HG03139 (cell line): ENCODE results near the gene GDF7.

Experiments used
- ATAC-seq: cut with Tn5 transposase; IDR thresholded peaks from one replicate; pipeline ENCODE4 v1.9.1; 2021; ENCODE audit not compliant: unreplicated experiment

The GDF7 gene

DNA sequence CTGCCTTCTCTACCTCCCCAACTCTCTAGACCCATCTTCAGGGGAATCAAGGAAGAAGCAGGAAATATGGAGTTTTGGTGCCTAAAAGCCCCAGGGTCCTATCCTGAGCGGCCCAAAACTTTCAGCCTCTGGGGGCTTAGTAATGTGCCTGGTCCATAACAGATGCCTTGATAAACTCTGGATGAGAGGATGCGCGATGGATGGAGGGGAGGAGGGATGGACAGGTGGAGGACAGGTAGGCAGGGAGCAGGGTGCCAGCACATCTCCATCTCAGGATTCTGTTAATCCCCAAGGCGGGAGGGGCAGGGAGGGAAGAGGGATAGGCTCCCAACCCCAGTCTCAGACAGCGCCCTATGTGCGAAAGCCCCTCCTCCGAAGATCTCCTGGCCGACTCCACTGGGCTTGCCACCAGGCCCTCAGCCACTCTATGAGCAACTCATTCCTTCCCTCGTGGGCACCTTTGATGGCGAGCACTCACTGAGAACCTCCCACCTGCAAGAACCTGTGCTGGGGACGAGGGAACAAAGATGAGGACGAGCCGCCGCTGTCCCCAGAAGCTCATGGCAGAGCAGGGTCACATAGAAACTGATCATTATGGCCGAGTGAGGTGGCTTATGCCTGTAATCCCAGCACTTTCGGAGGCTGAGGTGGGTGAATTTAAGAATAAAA is 39.1 kb upstream of the GDF7 start:
- ATAC-seq, result no peak

DNA sequence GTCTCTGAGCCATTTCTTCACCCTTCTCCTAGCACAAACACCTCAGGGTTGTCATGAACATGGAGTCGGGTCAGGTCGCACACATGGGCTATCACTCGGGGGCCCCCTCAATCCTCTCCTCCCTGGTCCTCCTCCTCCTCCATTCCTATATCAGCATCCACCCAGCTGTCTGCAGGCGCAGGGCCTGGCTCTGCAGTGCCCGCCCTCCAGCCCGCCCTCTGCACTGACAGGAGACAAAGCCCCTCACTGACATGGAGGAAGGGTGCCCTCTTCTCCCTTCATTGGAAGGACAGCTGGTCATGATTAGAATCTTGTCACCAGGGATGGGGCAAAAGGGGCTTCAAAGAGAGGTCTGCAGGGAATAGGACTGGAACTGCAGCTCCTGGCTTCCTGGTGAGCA is 37.8 kb upstream of the GDF7 start:
- no peak for ATAC-seq

DNA sequence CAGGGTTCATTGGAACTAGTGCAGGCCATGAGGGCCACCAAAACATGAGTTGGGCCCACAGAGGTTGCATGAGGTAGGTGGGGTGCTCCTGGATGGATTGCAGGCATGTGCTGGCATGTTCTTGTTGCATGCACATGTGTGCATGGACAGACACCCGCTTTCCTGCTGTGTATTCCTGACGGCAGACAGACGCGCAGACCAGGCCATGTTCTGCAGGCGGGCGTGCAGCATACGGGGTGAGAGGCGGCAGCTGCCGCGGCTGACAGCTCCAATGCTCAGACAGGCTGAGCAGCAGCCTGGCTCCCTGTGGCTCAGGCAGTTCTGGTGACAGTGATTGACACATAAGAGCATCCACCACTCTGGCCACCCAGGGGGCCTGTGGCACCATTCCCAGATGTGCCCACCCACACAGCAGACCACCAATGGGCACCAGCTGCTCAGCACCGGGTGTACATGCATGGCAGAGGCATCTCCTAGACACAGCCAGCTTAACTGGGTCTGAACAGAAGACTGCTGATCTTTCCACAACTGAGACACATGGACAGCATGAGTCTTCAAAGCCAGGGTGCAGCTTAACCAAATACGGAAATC is 37.3 kb upstream of the GDF7 start:
- no peak for ATAC-seq

DNA sequence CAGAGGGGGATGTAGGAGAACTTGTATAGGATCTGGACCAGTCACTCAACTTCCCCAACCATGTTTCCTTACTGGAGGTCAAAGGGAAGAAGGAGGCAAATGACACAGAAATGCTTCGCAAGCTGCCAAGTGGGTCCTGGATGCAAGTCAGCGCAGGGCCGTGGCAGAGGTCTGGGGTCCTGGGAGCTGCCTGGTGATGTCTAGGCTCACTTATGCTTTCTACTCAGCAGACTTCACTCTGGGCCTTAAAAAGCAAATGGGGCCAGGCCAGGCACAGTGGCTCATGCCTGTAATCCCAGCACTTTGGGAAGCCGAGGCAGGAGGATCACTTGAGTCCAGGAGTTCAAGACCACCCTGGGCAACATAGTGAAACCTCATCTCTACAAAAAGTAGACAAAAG is 36.0 kb upstream of the GDF7 start:
- ATAC-seq, result no peak

DNA sequence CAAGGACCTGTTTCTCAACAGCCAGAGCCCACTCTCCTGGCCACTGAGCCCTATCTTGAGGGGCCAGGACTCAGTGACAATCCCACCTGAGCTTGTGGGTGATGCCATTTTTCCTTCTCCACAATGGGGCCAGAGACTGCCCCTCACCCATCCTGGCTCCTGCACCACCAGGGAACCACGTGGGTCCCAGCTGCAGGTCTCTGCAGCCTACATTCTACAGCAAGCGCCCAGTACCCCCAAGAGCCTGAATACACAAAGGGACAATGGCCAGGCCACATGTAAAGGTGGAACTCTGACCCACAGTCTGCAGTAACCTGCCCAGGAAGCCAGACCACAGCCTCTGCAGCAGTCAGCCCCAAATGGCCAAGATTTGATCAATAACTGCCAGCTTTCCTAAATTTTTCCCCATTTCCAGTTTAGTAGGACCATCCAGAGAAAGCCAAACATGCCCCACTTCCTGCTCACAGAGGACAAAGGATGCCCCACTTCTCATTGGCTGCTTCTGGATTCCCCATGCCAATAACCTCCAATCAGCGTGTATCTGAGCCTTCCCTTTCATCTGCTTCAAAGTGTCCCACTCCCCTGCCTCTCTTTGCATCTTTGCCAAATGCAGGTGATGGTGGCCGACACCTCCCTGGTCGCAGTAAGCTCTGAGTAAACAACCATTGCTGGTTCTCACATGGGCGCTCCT is 35.2 kb upstream of the GDF7 start:
- ATAC-seq, result no peak

DNA sequence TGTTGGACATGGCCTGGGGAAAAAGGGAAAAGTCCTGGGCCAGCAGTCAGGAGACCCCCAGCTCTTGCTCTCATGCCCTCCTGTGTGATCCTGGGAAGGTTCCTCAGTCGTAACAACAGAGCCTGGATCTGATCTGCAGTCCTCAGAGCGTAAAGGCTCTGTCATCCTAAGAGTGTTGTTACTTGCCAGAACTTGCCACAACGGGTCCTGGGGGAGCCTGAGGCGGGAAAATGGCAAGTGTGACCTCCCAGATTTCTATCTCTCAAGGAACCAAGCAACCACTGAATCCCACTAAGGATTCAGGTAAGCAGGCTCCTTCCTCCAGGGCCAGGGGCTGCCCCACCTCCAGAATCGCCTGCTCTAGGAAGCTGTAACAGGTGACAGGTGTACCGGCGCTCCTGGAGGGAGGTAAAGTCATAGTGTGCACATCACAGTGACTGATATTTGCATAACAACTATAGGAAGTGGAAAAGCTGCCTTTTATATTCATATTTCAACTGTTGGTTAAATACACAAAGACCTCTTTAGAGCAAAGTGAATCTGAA is 34.4 kb upstream of the GDF7 start:
- no peak for ATAC-seq

DNA sequence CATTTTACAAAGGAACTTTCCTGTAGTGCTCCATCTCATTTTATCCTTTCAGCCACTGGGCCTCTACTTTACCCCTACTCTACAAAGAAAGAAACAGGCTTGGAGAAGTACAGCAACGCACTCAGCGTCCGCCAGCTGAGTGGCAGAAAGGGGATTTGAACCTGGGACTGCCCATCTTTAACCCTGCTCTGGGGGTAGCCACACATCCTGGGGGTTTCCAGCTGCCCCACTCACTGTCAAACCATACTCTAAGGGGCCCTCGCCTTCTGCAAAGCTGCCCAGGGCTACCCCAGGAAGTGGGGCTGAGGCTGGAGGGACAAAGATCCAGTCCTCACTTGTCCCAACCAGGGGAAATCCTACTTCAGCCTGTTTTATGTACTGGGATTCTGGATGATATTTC is 33.9 kb upstream of the GDF7 start:
- no peak for ATAC-seq

DNA sequence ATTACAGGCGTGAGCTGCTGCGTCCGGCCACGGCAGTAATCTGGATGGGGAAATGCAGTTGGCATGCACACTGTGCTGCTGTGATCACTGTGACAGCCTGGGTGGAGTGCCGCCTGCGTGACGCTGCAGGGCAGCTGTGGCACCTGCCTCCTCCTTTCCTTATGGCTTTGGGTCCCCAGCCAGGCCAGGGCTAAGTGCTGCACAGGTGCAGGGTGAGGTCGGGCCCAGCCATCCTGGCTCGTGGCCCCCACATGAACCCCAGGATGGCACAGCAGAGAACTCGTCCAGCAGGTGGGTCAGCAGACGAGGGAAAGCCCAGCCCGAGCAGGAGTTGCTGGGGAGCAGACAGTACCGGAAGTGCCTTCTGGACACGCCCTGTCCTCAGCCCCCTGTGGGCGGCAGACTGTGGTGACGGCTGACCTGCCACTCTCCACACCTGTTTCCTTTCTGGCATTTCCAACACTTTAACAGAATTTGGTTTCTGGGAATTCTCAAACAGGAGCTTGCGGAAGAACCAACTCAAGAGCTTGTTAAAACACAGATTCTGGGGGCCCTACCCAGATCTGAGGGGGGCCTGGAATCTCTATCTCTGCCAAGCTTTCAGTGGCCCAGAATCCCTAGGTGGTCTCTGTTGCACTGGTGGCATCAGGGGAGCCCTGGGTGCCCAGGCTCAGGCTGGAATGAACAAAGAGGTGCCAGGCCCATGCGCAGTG is 33.0 kb upstream of the GDF7 start:
- ATAC-seq, result no peak

DNA sequence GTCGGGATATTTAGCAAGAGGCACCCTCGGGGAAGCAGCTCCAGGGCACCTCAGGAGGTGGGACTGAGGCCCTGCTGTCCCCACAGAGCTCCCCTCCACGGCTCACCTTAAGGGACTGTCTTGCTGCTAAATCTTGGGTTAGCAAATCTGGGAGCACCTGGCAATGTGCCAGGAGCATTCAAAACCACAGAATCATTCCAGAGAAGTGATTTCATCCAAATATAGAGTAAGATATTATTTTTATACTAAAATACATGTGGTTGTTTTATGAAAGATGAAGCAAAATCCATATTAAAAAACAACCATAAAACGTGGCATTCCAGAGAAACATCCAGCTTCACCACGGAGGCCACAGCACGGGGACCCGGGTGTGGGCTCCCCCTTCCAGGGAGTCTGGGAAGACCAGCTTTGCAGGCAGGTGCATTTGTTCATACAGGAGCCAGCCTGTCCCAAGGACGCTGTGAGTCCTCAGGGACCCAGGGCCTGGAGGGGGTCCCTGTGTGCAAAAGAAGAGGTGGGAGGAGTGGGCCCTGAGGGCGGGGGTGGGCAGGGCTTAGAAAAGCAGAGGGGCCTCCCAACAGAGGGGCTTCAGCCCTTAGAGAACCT is 32.3 kb upstream of the GDF7 start:
- ATAC-seq, result no peak

DNA sequence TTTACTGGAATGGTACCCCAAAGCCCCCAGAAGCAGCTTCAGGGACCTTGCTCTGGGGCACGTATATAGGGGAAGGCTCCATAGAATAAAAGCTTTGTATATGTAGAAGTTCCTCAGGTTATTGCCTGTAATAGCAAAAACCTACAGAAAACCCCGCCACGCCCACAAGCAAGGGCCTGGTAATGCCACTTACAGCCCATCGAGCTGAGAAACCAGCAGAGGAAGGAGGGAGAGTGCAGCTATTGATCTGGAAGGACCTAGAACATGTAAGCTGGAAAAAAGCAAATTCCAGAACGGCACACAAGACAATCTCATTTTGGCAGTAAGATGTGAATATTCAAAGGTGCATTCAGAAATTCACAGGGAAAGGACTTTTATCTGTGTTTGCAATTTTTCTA is 31.8 kb upstream of the GDF7 start:
- no peak for ATAC-seq

DNA sequence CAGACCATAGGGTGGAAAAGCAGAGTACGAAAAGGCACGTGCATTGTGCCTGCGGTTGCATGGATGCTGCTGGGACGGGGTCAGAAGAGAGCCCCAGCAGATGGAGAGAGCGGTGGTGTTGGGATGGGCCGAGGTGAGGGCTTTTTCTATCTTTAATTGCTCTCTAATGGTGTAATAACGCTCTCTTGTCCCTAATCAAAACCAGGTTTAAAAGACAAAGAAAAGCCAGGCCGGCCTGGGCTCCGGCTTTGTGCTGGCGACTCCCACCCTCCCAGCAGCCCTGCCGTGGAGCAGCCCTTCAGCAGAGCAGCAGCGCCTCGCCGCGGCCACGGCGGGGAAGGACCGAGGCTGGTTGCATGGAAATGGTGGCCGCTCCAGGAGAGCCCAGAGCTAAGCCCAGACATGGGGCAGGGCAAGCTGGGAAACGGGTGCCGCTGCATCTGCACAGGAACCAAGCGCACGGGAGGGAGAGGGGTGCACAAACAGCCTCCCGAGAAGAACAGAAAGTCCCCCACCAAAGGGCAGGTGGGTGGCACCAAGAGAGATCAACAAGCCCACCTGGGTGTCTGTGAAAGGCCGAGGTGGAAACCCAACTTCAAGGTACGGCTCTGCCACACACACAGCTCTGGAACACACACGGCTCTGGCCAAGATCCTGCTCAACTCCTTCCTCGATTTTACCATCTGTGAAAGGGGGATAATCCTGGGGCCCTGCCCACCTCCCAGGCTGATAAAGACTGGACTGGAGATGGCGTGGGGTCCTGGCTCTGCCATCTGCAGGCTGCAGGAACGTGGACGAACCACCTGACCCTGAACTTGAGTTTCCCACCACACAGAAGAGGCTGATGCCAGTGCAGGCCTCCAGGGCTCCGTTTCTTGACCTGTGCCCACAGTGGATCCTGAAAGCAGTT is 31.0 kb upstream of the GDF7 start:
- ATAC-seq, result peak; percentile 55

DNA sequence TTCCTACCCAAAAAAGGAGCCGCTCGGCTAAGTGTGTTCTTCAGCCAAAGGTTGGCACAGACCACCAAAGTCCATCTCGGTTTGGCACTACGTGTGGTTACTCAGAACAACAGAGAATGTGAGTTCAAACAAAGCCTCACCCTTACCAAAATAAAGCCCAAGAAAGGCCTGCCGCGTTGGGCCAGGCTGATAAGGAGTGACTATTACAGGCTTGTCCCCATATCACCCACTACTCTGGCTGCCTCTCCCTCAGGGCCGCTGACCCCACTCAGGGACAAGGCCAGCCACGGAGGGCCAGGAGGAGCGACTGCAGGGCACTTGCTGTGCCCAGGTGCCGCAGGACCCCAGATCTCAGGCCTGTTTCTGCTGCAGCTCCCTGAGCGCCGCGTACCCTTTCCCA is 29.8 kb upstream of the GDF7 start:
- ATAC-seq, result no peak

DNA sequence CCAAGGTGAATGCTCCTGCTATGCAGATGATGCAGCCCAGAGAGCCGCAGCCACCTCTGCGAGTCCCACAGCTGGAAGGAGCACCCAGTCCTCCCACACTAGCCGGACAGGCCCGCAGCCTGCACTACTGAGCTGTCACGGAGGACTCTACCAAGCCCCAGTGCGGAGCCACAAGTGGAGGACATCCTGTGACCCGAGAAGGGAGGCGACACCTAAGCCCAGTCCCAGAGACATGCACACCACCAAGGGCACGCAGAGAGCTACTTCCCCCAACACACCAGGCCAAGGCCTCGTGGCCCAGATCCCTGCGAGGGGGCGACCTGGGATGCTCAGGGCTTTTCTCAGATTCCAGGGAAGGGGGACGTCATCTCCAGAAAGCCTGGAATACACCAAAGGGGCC is 28.9 kb upstream of the GDF7 start:
- ATAC-seq, result no peak

DNA sequence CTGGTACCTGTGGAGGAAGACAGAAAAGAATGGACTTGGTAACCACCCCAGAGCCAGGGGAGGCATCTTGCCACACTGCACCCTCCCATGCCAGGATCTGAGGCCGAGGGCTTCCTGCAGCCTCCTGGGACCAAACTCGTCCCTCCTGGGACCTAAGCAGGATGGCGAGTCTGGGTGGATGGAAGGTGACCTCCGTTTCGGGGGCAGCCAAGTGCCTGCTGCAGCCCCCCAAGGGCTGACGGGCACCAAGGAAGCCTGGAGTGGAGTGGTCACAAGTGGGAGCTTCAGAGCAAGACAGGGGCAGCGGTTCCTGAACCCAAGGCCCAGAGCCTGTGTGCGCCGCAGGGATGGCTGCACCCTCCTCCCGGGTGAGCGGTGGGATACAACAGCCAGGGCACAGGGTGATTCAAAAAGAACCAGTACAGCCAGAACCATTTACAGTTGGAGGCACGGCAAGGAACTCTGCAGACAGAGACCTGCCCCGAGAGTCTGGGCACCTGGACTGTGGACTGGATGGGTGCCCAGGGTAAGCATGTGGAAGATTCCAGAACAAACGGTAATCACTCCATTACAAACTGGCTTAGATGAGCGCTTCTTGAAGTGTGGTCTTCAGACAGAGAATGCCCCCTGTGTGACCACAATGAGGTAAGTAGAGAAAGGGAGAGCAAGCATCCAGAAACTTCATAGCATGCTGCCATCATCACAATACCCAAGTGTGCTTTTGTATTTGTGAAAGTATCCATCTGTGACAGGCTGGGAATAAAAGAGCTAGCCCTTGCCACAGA is 28.1 kb upstream of the GDF7 start:
- no peak for ATAC-seq

DNA sequence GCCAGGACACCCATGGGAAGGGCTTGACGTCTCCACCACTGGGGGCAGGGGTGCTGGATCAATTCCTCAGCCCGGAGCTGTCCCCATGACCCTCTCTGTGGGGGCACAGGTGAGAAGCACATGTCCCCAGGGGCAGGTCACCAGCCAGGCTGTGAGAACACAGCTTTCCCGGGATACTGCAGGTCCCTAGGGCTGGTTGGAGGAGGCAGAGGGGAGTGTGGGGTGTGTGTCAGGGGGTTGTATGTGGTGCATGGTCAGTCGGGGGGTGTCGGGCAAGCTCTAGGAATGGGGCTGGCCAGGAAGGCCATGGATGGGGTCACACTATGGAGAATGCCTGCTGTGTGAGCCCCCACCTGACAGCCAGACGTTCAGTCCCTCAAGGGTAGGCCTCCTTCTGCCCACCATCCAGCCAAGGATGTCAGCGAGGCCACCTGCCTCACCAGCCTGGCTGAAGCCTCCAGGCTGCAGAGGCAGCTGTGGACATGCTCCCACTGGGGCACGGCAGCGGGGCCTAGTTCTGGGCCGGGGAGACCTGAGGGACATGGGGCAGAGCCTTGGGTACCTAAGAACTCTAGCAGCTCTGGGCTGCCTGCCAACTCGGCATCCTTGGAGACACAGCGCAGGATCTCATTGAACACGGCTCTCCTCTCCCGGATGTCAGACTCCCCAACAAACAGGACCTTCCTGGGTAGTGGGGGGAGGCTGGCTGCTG is 26.4 kb upstream of the GDF7 start:
- ATAC-seq, result no peak

DNA sequence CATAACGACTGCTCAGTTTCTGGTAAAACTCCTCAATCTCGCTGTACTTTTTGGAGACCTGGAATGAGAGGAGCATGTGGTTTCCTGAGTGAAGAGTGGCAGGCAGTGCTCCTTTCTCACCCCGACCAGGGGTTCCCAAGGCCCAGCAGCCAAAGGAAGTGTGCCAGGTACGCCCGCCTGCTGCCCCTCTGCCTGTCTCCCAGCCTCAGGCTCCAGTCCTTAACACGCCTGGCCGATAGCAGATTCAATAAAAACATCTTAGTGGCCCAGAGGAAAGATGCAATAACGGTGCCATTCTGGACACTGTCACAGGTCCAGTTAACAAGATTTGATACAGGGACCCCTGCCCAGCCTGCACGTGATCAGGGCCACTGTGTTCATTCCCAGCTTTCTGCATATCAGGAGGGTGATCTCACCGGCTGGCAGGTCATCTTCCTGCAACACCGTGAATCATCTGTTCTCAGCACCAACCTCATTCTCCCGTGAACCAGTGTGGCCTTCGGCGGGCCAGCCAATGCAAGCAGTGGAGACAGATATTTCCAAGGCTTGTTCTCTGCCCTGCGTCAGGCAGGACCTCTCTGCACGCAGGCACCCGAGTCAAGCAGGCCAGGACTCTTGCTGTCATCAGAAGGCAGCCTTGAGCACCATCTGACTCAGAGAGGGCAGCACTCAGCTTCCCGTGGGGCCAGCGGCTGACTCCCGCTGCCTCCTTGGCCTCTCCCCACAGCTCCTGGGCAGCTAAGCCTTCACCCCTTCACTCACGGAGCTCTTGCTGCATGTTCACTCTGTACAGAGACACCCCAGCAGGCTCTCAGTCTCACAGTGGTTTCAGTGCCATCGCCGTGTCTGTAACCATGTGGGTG is 25.6 kb upstream of the GDF7 start:
- ATAC-seq, result no peak

DNA sequence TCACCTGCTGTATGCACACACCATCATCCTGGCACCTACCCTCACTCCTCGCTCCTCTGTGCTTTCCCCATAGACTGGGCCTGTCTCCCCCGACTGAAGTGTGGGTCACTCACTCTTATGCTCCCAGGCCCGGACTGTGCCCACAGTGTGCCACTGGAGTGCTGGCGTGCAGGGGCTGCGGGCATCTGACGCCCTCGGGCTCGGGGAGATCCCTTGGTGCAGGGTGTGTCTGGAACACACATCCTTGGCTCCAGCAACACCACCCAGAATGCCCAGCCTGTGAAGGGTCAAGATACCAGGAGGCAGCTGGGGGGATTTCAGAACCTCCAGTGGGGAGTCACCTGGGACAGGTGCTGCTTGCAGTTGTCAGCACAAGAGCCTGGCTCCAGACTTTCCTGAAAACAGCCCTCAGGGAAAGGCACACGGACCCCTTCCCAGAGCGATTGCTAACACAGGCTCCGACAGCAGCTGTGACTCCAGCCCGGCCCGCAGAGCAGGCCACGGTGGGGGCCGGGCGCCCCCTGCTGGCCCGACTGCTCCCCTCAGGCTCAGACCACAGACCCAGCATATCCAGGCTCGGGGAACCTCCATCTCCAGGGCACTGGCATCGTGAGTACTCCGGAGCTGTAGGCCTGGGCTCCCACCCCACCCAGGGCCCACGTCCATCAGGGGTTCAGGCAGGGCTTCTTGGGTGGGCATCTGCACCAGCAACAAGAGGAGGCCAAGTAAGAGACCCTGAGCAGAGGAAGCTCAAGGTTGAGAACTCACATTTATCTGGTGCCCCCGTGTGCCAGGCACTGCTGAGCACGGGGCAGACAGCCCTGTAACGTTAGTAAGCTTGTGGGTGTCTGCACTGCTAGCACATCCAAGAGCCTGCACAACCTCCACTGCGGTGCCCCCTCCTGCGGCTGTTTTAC is 24.6 kb upstream of the GDF7 start:
- ATAC-seq, result peak; percentile 97
